ENCODE results near the gene DRD1. TPM values are rescaled to one million over a fixed set of nuclear protein-coding genes. Genes with fewer than 3 reads are reported as not detected.
"Not testable (repeated sequence)": the region's sequence is repeated elsewhere in the genome, so short reads cannot be mapped to it uniquely, and the experiment has no call there.

The DRD1 gene
- total RNA-seq, 1 donor from 2014 or later = not detected

DNA sequence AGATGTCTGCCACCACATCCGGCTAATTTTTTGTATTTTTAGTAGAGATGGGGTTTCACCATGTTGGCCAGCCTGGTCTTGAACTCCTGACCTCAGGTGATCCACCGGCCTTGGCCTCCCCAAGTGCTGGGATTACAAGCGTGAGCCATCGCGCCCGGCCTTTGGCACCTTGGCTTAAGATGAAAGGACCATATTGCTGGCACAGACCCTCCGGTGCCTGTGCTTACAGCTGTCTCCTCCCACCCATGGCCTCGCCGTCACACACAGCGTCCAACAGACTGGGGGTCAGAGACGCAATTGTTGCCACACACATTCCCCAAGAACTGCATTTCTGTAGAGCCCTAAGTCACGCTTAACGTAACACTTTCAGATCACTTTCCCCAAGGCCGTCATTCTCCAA lies 2.4 kb upstream of the DRD1 start:
- H3K9me3 Mint-ChIP-seq; H3K27ac Mint-ChIP-seq; DNase-seq (ENCODE audit: low spot score); H3K36me3 Mint-ChIP-seq (ENCODE audit: low read depth); H3K4me1 Mint-ChIP-seq (ENCODE audit: low read depth); intact Hi-C loops (cut with micrococcal nuclease); H3K4me3 Mint-ChIP-seq: not testable (repeated sequence)
- H3K27me3 Mint-ChIP-seq (ENCODE audit: insufficient read depth) = peaks cover 70% of the 10 kb centered on the region

DNA sequence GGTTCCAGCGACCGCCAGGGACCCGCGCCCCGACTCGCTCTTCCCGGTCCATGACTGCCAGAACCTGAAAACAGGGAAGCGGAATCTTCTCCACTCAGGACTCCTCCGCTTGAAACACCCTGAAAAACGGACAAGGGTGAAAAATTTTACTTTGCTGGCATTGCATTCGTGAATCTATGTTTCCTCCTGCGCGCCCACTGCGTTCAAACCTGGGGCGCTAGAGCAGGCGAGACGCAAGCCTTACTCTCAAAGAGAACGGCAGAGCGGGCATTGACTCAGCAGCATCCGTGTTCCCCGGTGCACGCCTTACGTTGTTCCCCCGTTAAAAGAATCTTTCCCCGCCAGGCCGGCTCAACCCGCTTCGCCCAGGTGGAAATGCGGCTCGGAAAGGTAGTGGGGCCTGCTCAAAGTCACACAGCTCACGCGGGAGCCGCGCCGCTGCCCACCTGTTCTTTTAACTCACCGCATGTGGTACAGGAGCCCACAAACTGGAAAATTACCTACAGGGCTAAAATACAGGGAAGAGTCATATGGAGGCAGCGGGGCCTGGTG lies 999 bp upstream of the DRD1 start:
- Mint-ChIP-seq H3K36me3 (ENCODE audit: low read depth) (no peaks in the 10 kb centered on the region), H3K4me1 (ENCODE audit: low read depth) (peaks cover 5% of the 10 kb centered on the region), H3K4me3 (peak overlapping the region; percentile 71), H3K27me3 (ENCODE audit: insufficient read depth) (peaks cover 73% of the 10 kb centered on the region), H3K27ac (no peak overlapping the region), H3K9me3 (no peaks in the 10 kb centered on the region)
- DNase-seq (ENCODE audit: low spot score) = no peak
- intact Hi-C loops (cut with micrococcal nuclease) = loop anchor here (1.0 kb wide), 2 partner anchors 33 to 494 kb away; partner anchors contain the start of gene SFXN1

- no peak for DNase-seq (ENCODE audit: low spot score)
- intact Hi-C loops (cut with micrococcal nuclease) = loop anchor here (1.0 kb wide), 2 partner anchors 35 to 492 kb away; partner anchors contain the start of gene SFXN1
- Mint-ChIP-seq H3K27me3 (ENCODE audit: insufficient read depth) (peaks cover 79% of the 10 kb centered on the region), H3K27ac (no peak overlapping the region), H3K4me3 (no peak overlapping the region), H3K4me1 (ENCODE audit: low read depth) (peaks cover 5% of the 10 kb centered on the region), H3K9me3 (no peaks in the 10 kb centered on the region), H3K36me3 (ENCODE audit: low read depth) (no peaks in the 10 kb centered on the region)
These were observed 395 bp downstream of the DRD1 start for GRCh38 chr5:175443514-175444059.

GRCh38 chr5:175438234-175438857 lies 5.6 kb downstream of the DRD1 start:
- intact Hi-C loops (cut with micrococcal nuclease) = no loop called here
- Mint-ChIP-seq H3K9me3 (no peaks in the 10 kb centered on the region), H3K4me1 (ENCODE audit: low read depth) (no peaks in the 10 kb centered on the region), H3K36me3 (ENCODE audit: low read depth) (no peaks in the 10 kb centered on the region), H3K27me3 (ENCODE audit: insufficient read depth) (peaks cover 54% of the 10 kb centered on the region), H3K4me3 (no peak overlapping the region), H3K27ac (no peak overlapping the region)
- no peak for DNase-seq (ENCODE audit: low spot score)

- Mint-ChIP-seq H3K4me1 (ENCODE audit: low read depth) (no peaks in the 10 kb centered on the region), H3K4me3 (no peak overlapping the region), H3K36me3 (ENCODE audit: low read depth) (no peaks in the 10 kb centered on the region), H3K27ac (no peak overlapping the region), H3K27me3 (ENCODE audit: insufficient read depth) (peaks cover 35% of the 10 kb centered on the region), H3K9me3 (no peaks in the 10 kb centered on the region)
- no peak for DNase-seq (ENCODE audit: low spot score)
- intact Hi-C loops (cut with micrococcal nuclease) = no loop called here
These were observed 7.6 kb downstream of the DRD1 start for GRCh38 chr5:175436359-175436758.

GRCh38 chr5:175434800-175435199 lies 9.2 kb downstream of the DRD1 start:
- intact Hi-C loops (cut with micrococcal nuclease) = no loop called here
- Mint-ChIP-seq H3K9me3 (no peaks in the 10 kb centered on the region), H3K4me1 (ENCODE audit: low read depth) (no peaks in the 10 kb centered on the region), H3K27ac (no peak overlapping the region), H3K27me3 (ENCODE audit: insufficient read depth) (peaks cover 22% of the 10 kb centered on the region), H3K4me3 (no peak overlapping the region), H3K36me3 (ENCODE audit: low read depth) (no peaks in the 10 kb centered on the region)
- no peak for DNase-seq (ENCODE audit: low spot score)

GRCh38 chr5:175427762-175428161 lies 16.2 kb downstream of the DRD1 start:
- no peak for DNase-seq (ENCODE audit: low spot score)
- intact Hi-C loops (cut with micrococcal nuclease) = no loop called here
- H3K36me3 Mint-ChIP-seq (ENCODE audit: low read depth) = no peaks in the 10 kb centered on the region
- no peak overlapping the region for H3K27ac Mint-ChIP-seq
- no peaks in the 10 kb centered on the region for H3K9me3 Mint-ChIP-seq
- H3K4me3 Mint-ChIP-seq = no peak overlapping the region
- no peaks in the 10 kb centered on the region for H3K4me1 Mint-ChIP-seq (ENCODE audit: low read depth)
- H3K27me3 Mint-ChIP-seq (ENCODE audit: insufficient read depth) = peaks cover 12% of the 10 kb centered on the region

- H3K4me1 Mint-ChIP-seq (ENCODE audit: low read depth); H3K27ac Mint-ChIP-seq; H3K9me3 Mint-ChIP-seq; H3K4me3 Mint-ChIP-seq; H3K36me3 Mint-ChIP-seq (ENCODE audit: low read depth); DNase-seq (ENCODE audit: low spot score); intact Hi-C loops (cut with micrococcal nuclease): not testable (repeated sequence)
- peaks cover 15% of the 10 kb centered on the region for H3K27me3 Mint-ChIP-seq (ENCODE audit: insufficient read depth)
These were observed 19.4 kb downstream of the DRD1 start for GRCh38 chr5:175424594-175424993.

- Mint-ChIP-seq H3K9me3 (peaks cover 4% of the 10 kb centered on the region), H3K4me1 (ENCODE audit: low read depth) (no peaks in the 10 kb centered on the region), H3K27me3 (ENCODE audit: insufficient read depth) (peaks cover 15% of the 10 kb centered on the region), H3K36me3 (ENCODE audit: low read depth) (no peaks in the 10 kb centered on the region), H3K27ac (no peak overlapping the region), H3K4me3 (no peak overlapping the region)
- intact Hi-C loops (cut with micrococcal nuclease) = no loop called here
- no peak for DNase-seq (ENCODE audit: low spot score)
These were observed 21.9 kb downstream of the DRD1 start for GRCh38 chr5:175422058-175422457.

DNA sequence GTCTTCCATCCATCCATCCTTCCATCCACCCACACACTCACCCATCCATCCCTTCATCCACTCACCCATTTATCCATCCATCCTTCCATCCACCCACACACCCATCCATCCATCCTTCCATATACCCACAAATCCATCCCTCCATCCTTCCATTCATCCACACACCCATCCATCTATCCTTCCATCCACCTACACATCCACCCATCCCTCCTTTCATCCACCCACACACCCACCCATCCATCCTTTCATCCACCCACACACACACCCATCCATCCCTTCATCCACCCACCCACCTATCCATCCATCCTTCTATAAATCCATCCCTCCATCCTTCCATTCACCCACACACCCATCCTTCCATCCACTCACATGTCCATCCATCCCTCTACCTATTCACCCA lies 23.6 kb downstream of the DRD1 start:
- H3K36me3 Mint-ChIP-seq (ENCODE audit: low read depth) = no peaks in the 10 kb centered on the region
- no peak overlapping the region for H3K4me3 Mint-ChIP-seq
- no peak for DNase-seq (ENCODE audit: low spot score)
- H3K9me3 Mint-ChIP-seq = peaks cover 9% of the 10 kb centered on the region
- intact Hi-C loops (cut with micrococcal nuclease) = no loop called here
- peaks cover 15% of the 10 kb centered on the region for H3K27me3 Mint-ChIP-seq (ENCODE audit: insufficient read depth)
- no peaks in the 10 kb centered on the region for H3K4me1 Mint-ChIP-seq (ENCODE audit: low read depth)
- no peak overlapping the region for H3K27ac Mint-ChIP-seq

- H3K4me3 Mint-ChIP-seq = no peak overlapping the region
- no peak for DNase-seq (ENCODE audit: low spot score)
- peaks cover 4% of the 10 kb centered on the region for H3K27me3 Mint-ChIP-seq (ENCODE audit: insufficient read depth)
- H3K36me3 Mint-ChIP-seq (ENCODE audit: low read depth) = no peaks in the 10 kb centered on the region
- no peak overlapping the region for H3K27ac Mint-ChIP-seq
- H3K9me3 Mint-ChIP-seq = peaks cover 9% of the 10 kb centered on the region
- intact Hi-C loops (cut with micrococcal nuclease) = no loop called here
- H3K4me1 Mint-ChIP-seq (ENCODE audit: low read depth) = no peaks in the 10 kb centered on the region
These were observed 25.7 kb downstream of the DRD1 start for GRCh38 chr5:175418251-175418650.

GRCh38 chr5:175417384-175417783 lies 26.6 kb downstream of the DRD1 start:
- peaks cover 9% of the 10 kb centered on the region for H3K9me3 Mint-ChIP-seq
- H3K36me3 Mint-ChIP-seq (ENCODE audit: low read depth) = no peaks in the 10 kb centered on the region
- H3K27ac Mint-ChIP-seq = no peak overlapping the region
- H3K4me3 Mint-ChIP-seq = no peak overlapping the region
- H3K27me3 Mint-ChIP-seq (ENCODE audit: insufficient read depth) = peaks cover 6% of the 10 kb centered on the region
- intact Hi-C loops (cut with micrococcal nuclease) = no loop called here
- DNase-seq (ENCODE audit: low spot score) = no peak
- H3K4me1 Mint-ChIP-seq (ENCODE audit: low read depth) = no peaks in the 10 kb centered on the region

GRCh38 chr5:175415303-175415702 lies 28.7 kb downstream of the DRD1 start:
- Mint-ChIP-seq H3K36me3 (ENCODE audit: low read depth) (no peaks in the 10 kb centered on the region), H3K27me3 (ENCODE audit: insufficient read depth) (peaks cover 2% of the 10 kb centered on the region), H3K4me1 (ENCODE audit: low read depth) (no peaks in the 10 kb centered on the region), H3K27ac (no peak overlapping the region), H3K9me3 (peaks cover 9% of the 10 kb centered on the region), H3K4me3 (no peak overlapping the region)
- DNase-seq (ENCODE audit: low spot score) = no peak
- intact Hi-C loops (cut with micrococcal nuclease) = no loop called here
